CD4-positive, alpha-beta T cell (primary cell): ENCODE data around the gene ERGIC3. TPM values are rescaled to one million over a fixed set of nuclear protein-coding genes. Genes with fewer than 3 reads are reported as not detected.

Experiments used
- ATAC-seq: fragments of 200-7000 bp; cut with Tn5 transposase; one replicate; pipeline ENCODE4 v1.10.0; 2022; ENCODE audit warnings: mild to moderate bottlenecking; ENCODE audit not compliant: poor library complexity
- CTCF ChIA-PET: fragments of 350-600 bp; sonication (Branson Sonifier 250); formaldehyde crosslinking; loops from one replicate; lab custom pipeline; 2021; ENCODE audit warnings: antibody characterized with exemption, inconsistent platforms; lab: Charles Lee
- POLR2A ChIA-PET: fragments of 350-600 bp; sonication (Branson Sonifier 250); formaldehyde crosslinking; loops from one replicate; lab custom pipeline; 2021; ENCODE audit warnings: antibody characterized with exemption, inconsistent platforms; lab: Charles Lee
- DNase-seq, 14 experiments: peaks; one replicate each; pipeline ENCODE4 v3.0.0-alpha.2; 2013 to 2020; ENCODE audit warnings: mixed read lengths in 2 of 14
- H3K27ac ChIP-seq, 2 donors: one replicate each; pipeline versions ENCODE4 v1.5.1 to v1.7.0; 2013; ENCODE audit warnings: low read length in 2 of 2, low read depth in 1 of 2, mild to moderate bottlenecking in 1 of 2
- H3K27me3 ChIP-seq, 2 experiments: 1 replicate in 1 of 2; 2 replicates in 1 of 2; pipeline versions ENCODE4 v1.6.1 to v1.7.0; 2013; ENCODE audit warnings: low read length in 2 of 2, control low read depth in 1 of 2, mild to moderate bottlenecking in 1 of 2, moderate library complexity in 1 of 2; ENCODE audit not compliant: insufficient read depth in 2 of 2, control insufficient read depth in 1 of 2
- H3K36me3 ChIP-seq: one replicate; pipeline ENCODE4 v1.6.1; 2013; ENCODE audit warnings: low read length, control low read depth; ENCODE audit not compliant: insufficient read depth
- H3K4me1 ChIP-seq: one replicate; pipeline ENCODE4 v1.6.1; 2013; ENCODE audit warnings: low read length, control low read depth; ENCODE audit not compliant: insufficient read depth
- H3K4me3 ChIP-seq: one replicate; pipeline ENCODE4 v1.5.1; 2013; ENCODE audit warnings: mild to moderate bottlenecking, low read length, moderate library complexity
- H3K9me3 ChIP-seq, 2 experiments: 1 replicate in 1 of 2; 2 replicates in 1 of 2; pipeline versions ENCODE4 v1.6.1 to v1.7.0; 2013; ENCODE audit warnings: low read length in 2 of 2, mild to moderate bottlenecking in 2 of 2, control low read depth in 1 of 2, moderate library complexity in 1 of 2; ENCODE audit not compliant: control insufficient read depth in 1 of 2, insufficient read depth in 1 of 2
- H3K27ac Mint-ChIP-seq: one replicate; pipeline ENCODE4 v1.8.0; 2020; ENCODE audit warnings: mixed read lengths
- H3K27me3 Mint-ChIP-seq: one replicate; pipeline ENCODE4 v1.8.0; 2021; ENCODE audit warnings: mixed read lengths
- H3K36me3 Mint-ChIP-seq: one replicate; pipeline ENCODE4 v1.8.0; 2021; ENCODE audit warnings: low read depth, mixed read lengths
- H3K4me1 Mint-ChIP-seq: one replicate; pipeline ENCODE4 v1.8.0; 2021; ENCODE audit warnings: low read depth, mixed read lengths
- H3K4me3 Mint-ChIP-seq: one replicate; pipeline ENCODE4 v1.8.0; 2020; ENCODE audit warnings: mild to moderate bottlenecking, mixed read lengths
- H3K9me3 Mint-ChIP-seq: one replicate; pipeline ENCODE4 v1.8.0; 2020; ENCODE audit warnings: mixed read lengths
- CTCF ChIP-seq: fragments of 200-600 bp; IDR thresholded peaks from one replicate; pipeline ENCODE4 v1.8.0; 2022; ENCODE audit warnings: antibody characterized with exemption, mild to moderate bottlenecking
- intact Hi-C, 2 experiments: fragments of 100-400 bp; cut with DNase I in 1 of 2; cut with micrococcal nuclease in 1 of 2; formaldehyde crosslinking; loops; one replicate each; pipeline versions ENCODE4 v1.15.1 to v1.9.0; 2023 to 2025; cut with DNase I, micrococcal nuclease
- total RNA-seq, 174 experiments: library from RNA in 2 of 174; stranded (reverse) in 2 of 174; gene quantifications; one replicate each; pipeline ENCODE4 v1.2.3 and lab custom pipeline; 2021 to 2026

Gene ERGIC3
- total RNA-seq, 2 experiments from 2014 or later, result 144 to 146 TPM

GRCh38 chr20:35560541-35560940 is 18.7 kb downstream of the ERGIC3 start:
- Mint-ChIP-seq H3K9me3 (no peaks in the 10 kb centered on the region), H3K4me1 (no peaks in the 10 kb centered on the region), H3K4me3 (no peak overlapping the region), H3K27ac (no peak overlapping the region), H3K36me3 (peaks cover 27% of the 10 kb centered on the region), H3K27me3 (no peaks in the 10 kb centered on the region)
- no peak for TF ChIP-seq CTCF
- CTCF ChIA-PET, result no interaction called here
- intact Hi-C loops, result no loop called here
- Histone ChIP-seq H3K9me3 (no peaks in the 10 kb centered on the region), H3K4me1 (no peaks in the 10 kb centered on the region), H3K27ac (no peak overlapping the region), H3K36me3 (peaks cover 15% of the 10 kb centered on the region), H3K4me3 (no peak overlapping the region), H3K27me3 (no peaks in the 10 kb centered on the region)
- no peak for ATAC-seq
- POLR2A ChIA-PET, result interaction anchor here (0.8 kb wide), 1 partner anchor 179 kb away, joined by 3 read pairs; no protein-coding TSS in a partner anchor
- no peak for DNase-seq

GRCh38 chr20:35561268-35561667 is 19.4 kb downstream of the ERGIC3 start:
- peak; percentile 58 for ATAC-seq
- no peak overlapping the region for H3K27ac ChIP-seq
- no peaks in the 10 kb centered on the region for H3K9me3 ChIP-seq
- H3K4me3 ChIP-seq, result no peak overlapping the region
- intact Hi-C loops, result no loop called here
- ChIA-PET CTCF (interaction anchor here (1.4 kb wide), 1 partner anchor 10 kb away, joined by 3 read pairs; no protein-coding TSS in a partner anchor), POLR2A (interaction anchor here (0.8 kb wide), 1 partner anchor 178 kb away, joined by 3 read pairs; no protein-coding TSS in a partner anchor)
- no peaks in the 10 kb centered on the region for H3K4me1 Mint-ChIP-seq
- no peaks in the 10 kb centered on the region for H3K4me1 ChIP-seq
- no peak overlapping the region for H3K4me3 Mint-ChIP-seq
- peaks cover 12% of the 10 kb centered on the region for H3K36me3 ChIP-seq
- H3K9me3 Mint-ChIP-seq, result no peaks in the 10 kb centered on the region
- TF ChIP-seq CTCF, result no peak
- H3K27ac Mint-ChIP-seq, result no peak overlapping the region
- H3K27me3 ChIP-seq, result no peaks in the 10 kb centered on the region
- H3K36me3 Mint-ChIP-seq, result peaks cover 24% of the 10 kb centered on the region
- peak in 8 of 14 experiments; percentile 4 to 51 (median 23) for DNase-seq
- H3K27me3 Mint-ChIP-seq, result no peaks in the 10 kb centered on the region

GRCh38 chr20:35561671-35562070 is 19.8 kb downstream of the ERGIC3 start:
- H3K9me3 Mint-ChIP-seq, result no peaks in the 10 kb centered on the region
- peaks cover 20% of the 10 kb centered on the region for H3K36me3 Mint-ChIP-seq
- H3K4me3 Mint-ChIP-seq, result no peak overlapping the region
- POLR2A ChIA-PET, result no interaction called here
- H3K27me3 Mint-ChIP-seq, result no peaks in the 10 kb centered on the region
- no peaks in the 10 kb centered on the region for H3K27me3 ChIP-seq
- no peak for TF ChIP-seq CTCF
- DNase-seq, result no peak
- no peaks in the 10 kb centered on the region for H3K9me3 ChIP-seq
- no peak overlapping the region for H3K4me3 ChIP-seq
- H3K4me1 ChIP-seq, result no peaks in the 10 kb centered on the region
- ATAC-seq, result peak; percentile 17
- CTCF ChIA-PET, result interaction anchor here (1.4 kb wide), 1 partner anchor 10 kb away, joined by 3 read pairs; no protein-coding TSS in a partner anchor
- intact Hi-C loops, result no loop called here
- peaks cover 10% of the 10 kb centered on the region for H3K36me3 ChIP-seq
- no peak overlapping the region for H3K27ac Mint-ChIP-seq
- H3K27ac ChIP-seq, result no peak overlapping the region
- H3K4me1 Mint-ChIP-seq, result no peaks in the 10 kb centered on the region
